K562 (cell line): ENCODE results near the gene TNIK. TPM values are rescaled to one million over a fixed set of nuclear protein-coding genes. Genes with fewer than 3 reads are reported as not detected.

Experiments
- ADNP ChIP-seq: fragments of 200-800 bp; sonication (Bioruptor generic); IDR thresholded peaks from 2 replicates; pipeline ENCODE4 v1.6.1; 2016; ENCODE audit warnings: missing genetic modification characterization, missing compliant biosample characterization
- BACH1 ChIP-seq: fragments of 200-800 bp; sonication (Bioruptor generic); IDR thresholded peaks from 2 replicates; pipeline ENCODE4 v1.6.1; 2016; ENCODE audit warnings: missing genetic modification characterization, missing compliant biosample characterization
- CBFA2T3 ChIP-seq: fragments of 450-650 bp; IDR thresholded peaks from 2 replicates; pipeline ENCODE4 v1.6.1; 2017
- CREM ChIP-seq: IDR thresholded peaks from 2 replicates; pipeline ENCODE4 v1.6.1; 2014; ENCODE audit warnings: antibody characterized with exemption, low read depth
- FOXJ2 ChIP-seq: fragments of 200-800 bp; sonication (Bioruptor generic); IDR thresholded peaks from 2 replicates; pipeline ENCODE4 v1.6.1; 2016; ENCODE audit warnings: missing genetic modification characterization, missing compliant biosample characterization
- IRF2 ChIP-seq: sonication (generic); formaldehyde crosslinking; IDR thresholded peaks from 2 replicates; pipeline ENCODE4 v1.8.1; 2022; ENCODE audit warnings: mild to moderate bottlenecking, missing genetic modification reagents
- PKNOX1 ChIP-seq: fragments of 450-650 bp; IDR thresholded peaks from 2 replicates; pipeline ENCODE4 v1.6.1; 2016
- POLR2A ChIP-seq: fragments of 450-650 bp; conservative IDR thresholded peaks from 2 replicates; pipeline ENCODE4 v1.6.1; 2016
- PRMT5 ChIP-seq: sonication (generic); formaldehyde crosslinking; IDR thresholded peaks from 2 replicates; pipeline ENCODE4 v1.5.0; 2020; ENCODE audit warnings: missing genetic modification reagents
- RERE ChIP-seq: sonication (generic); formaldehyde crosslinking; IDR thresholded peaks from 2 replicates; pipeline ENCODE4 v1.8.0; 2023; ENCODE audit warnings: missing genetic modification reagents, mild to moderate bottlenecking, borderline replicate concordance
- TEAD4 ChIP-seq, 2 experiments: sonication (generic) in 1 of 2; formaldehyde crosslinking in 1 of 2; IDR thresholded peaks; 2 replicates each; pipeline versions ENCODE4 v1.6.1 to v1.8.0; 2012 to 2022; ENCODE audit warnings: borderline replicate concordance in 1 of 2, inconsistent platforms in 1 of 2, low read length in 1 of 2, mild to moderate bottlenecking in 1 of 2, missing genetic modification reagents in 1 of 2
- ZFP30 ChIP-seq: fragments of 250-450 bp; sonication (Bioruptor Pico); IDR thresholded peaks from 2 replicates; pipeline ENCODE4 v1.8.0; 2022; ENCODE audit warnings: moderate library complexity, mild to moderate bottlenecking, inconsistent platforms, borderline replicate concordance
- ZNF274 ChIP-seq: IDR thresholded peaks from 2 replicates; pipeline ENCODE4 v1.6.1; 2011; ENCODE audit warnings: low read depth, mild to moderate bottlenecking, low read length, moderate library complexity, borderline replicate concordance
- ZNF551 ChIP-seq: fragments of 250-450 bp; sonication (Bioruptor Pico); IDR thresholded peaks from 2 replicates; pipeline ENCODE4 v1.5.0; 2021; ENCODE audit warnings: mild to moderate bottlenecking, moderate library complexity
- ZNF764 ChIP-seq: fragments of 250-450 bp; sonication (Bioruptor Pico); IDR thresholded peaks from 2 replicates; pipeline ENCODE4 v1.4.0; 2020; ENCODE audit warnings: low read depth, mild to moderate bottlenecking, moderate library complexity
- ZNF77 ChIP-seq: fragments of 250-450 bp; sonication (Bioruptor Pico); IDR thresholded peaks from 2 replicates; pipeline ENCODE4 v1.5.0; 2020
- ZNF785 ChIP-seq: fragments of 250-450 bp; sonication (Bioruptor Pico); IDR thresholded peaks from 2 replicates; pipeline ENCODE4 v1.4.0; 2020; ENCODE audit warnings: mild to moderate bottlenecking
- polyA plus RNA-seq, 8 experiments: library from polyadenylated mRNA; depleted of rRNA in 4 of 8; stranded (reverse) in 5 of 8; unstranded in 3 of 8; fragments of >200 nt; fragmentation: Nextera tagmentation in 2 of 8; fragmentation: Illumina TruSeq in 1 of 8; extraction: Ambion mirVana in 2 of 8; extraction: Trizol in 1 of 8; gene quantifications; 2 replicates each; pipeline versions ENCODE4 v1.2.1 to v1.2.3, GENCODE V29; 2011 to 2014; ENCODE audit warnings: inconsistent platforms in 1 of 8, missing spikeins in 1 of 8
- total RNA-seq, 7 experiments: library from RNA; depleted of rRNA in 6 of 7; stranded (reverse); fragments of >200 nt in 6 of 7; fragmentation: Illumina TruSeq in 2 of 7; extraction: Trizol in 2 of 7; gene quantifications; 2 replicates each; pipeline versions ENCODE4 v1.2.1 to v1.2.3, GENCODE V29; 2011 to 2021; ENCODE audit warnings: low replicate concordance in 1 of 7

Gene TNIK
- total and polyA plus RNA-seq, 9 of the 15 experiments (the other 6 are each of a cell fraction or from before 2014, with no cell fraction given): 6.6 to 39.0 (median 24.7) TPM

DNA sequence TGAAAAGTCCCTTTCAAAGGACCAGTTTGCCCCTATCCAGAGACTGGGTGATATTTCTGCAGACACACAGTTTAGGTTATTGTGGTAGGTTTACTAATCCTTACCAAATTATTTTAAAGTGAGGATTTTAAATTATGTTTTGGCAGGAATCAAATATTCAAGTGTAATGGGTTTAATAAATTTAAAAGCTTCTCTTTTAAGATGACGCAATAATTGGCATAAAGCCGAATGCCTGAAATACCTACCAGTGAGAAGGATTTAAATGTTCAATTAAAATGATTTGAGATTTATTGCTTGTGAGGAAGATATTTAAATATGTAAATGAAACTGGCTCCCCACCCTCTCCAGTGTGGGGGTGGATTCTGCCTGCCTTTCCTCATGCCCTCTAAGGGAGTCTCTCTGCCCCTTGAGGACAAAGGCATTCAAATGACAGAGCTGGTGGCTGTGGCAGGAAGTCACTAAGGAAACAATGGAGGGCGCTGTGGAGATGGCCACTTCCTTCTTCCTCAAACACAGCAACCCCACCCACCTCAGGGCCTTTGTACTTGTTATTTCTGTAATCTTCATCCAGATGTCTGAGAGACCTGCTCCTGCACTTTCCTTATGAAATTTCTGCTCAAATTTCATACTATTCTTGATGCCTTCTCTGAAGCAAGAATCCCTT lies 131.7 kb downstream of the TNIK start (continued):
- TF ChIP-seq ZFP30 (CRISPR knock-in tag) (no peak), ZNF551 (no peak), CBFA2T3 (no peak), ZNF274 (no peak), ADNP (tag) (no peak), IRF2 (CRISPR knock-in tag) (no peak), PRMT5 (no peak), BACH1 (tag) (no peak), FOXJ2 (tag) (no peak), PKNOX1 (no peak), ZNF77 (CRISPR knock-in tag) (no peak), RERE (CRISPR knock-in tag) (no peak), ZNF764 (CRISPR knock-in tag) (no peak), TEAD4 (IDR thresholded peaks at IDR 0.05; ENCODE audit: low read length) (peak; percentile 15; the same call in 1 of the 2 replicates), TEAD4 (CRISPR knock-in tag; IDR thresholded peaks at IDR 0.05; ENCODE audit: borderline replicate concordance) (no peak), CREM (peak; percentile 45; the same call in 1 of the 2 replicates), POLR2A (no peak), ZNF785 (CRISPR knock-in tag) (no peak)
